Measurements from ENCODE around the gene RTN4RL2. TPM values are rescaled to one million over a fixed set of nuclear protein-coding genes. Genes with fewer than 3 reads are reported as not detected.

The RTN4RL2 gene
- under 1 TPM in 1 of 6 donors, not detected in 5; 0.12 TPM for polyA plus RNA-seq (ENCODE audit: low read depth in 6 of 6)

- Mint-ChIP-seq H3K4me3 (peak within 1 kb of the TSS; percentile 84 to 95 (median 88)), H3K27ac (peak within 1 kb of the TSS in 4 of 6 donors; percentile 30 to 90 (median 57))
- ATAC-seq (ENCODE audit: low read depth in 2 of 2): peak; percentile 40 to 42
Observed at GRCh38 chr11:57460022-57460757, at the start of gene RTN4RL2. Gene RTN4RL2, plus strand, starts transcription at chr11:57460528. Its CDS starts 338 bp downstream, at chr11:57460866.

GRCh38 chr11:57413681-57414080 is 46.6 kb upstream of the RTN4RL2 start:
- peaks cover 27 to 62% of the 10 kb centered on the region in 2 donors for H3K36me3 Mint-ChIP-seq

More at GRCh38 chr11:57460022-57460757, at the start of gene RTN4RL2:
- no peaks in the 10 kb centered on the region for H3K9me3 Mint-ChIP-seq
- DNase-seq: peak; percentile 15
- peaks cover 0 to 8% of the 10 kb centered on the region in 2 donors for H3K36me3 Mint-ChIP-seq
- H3K4me1 Mint-ChIP-seq: peaks cover 27 to 40% (median 33%) of the 10 kb centered on the region in 3 donors
- peaks cover 23 to 59% (median 44%) of the 10 kb centered on the region in 3 donors for H3K27me3 Mint-ChIP-seq

GRCh38 chr11:57414612-57415212 is 45.6 kb upstream of the RTN4RL2 start:
- H3K4me1 Mint-ChIP-seq: no peaks in the 10 kb centered on the region
- no peak for DNase-seq
- H3K27ac Mint-ChIP-seq: peak overlapping the region in 1 of 6 donors; percentile 44
- H3K9me3 Mint-ChIP-seq: peaks cover 0 to 3% (median 1%) of the 10 kb centered on the region in 7 donors
- no peaks in the 10 kb centered on the region for H3K27me3 Mint-ChIP-seq
- no peak for ATAC-seq (ENCODE audit: low read depth in 2 of 2)
- H3K36me3 Mint-ChIP-seq: peaks cover 27 to 61% of the 10 kb centered on the region in 2 donors
- no peak overlapping the region for H3K4me3 Mint-ChIP-seq

More at GRCh38 chr11:57413681-57414080, 46.6 kb upstream of the RTN4RL2 start:
- Mint-ChIP-seq H3K9me3 (peaks cover 0 to 3% (median 1%) of the 10 kb centered on the region in 7 donors), H3K27me3 (no peaks in the 10 kb centered on the region), H3K4me3 (peak overlapping the region in 1 of 8 donors; percentile 9), H3K27ac (peak overlapping the region in 1 of 6 donors; percentile 85), H3K4me1 (no peaks in the 10 kb centered on the region)
- DNase-seq: no peak
- ATAC-seq (ENCODE audit: low read depth in 2 of 2): no peak

- Mint-ChIP-seq H3K4me1 (no peaks in the 10 kb centered on the region), H3K9me3 (peaks cover 0 to 2% (median 0%) of the 10 kb centered on the region in 7 donors), H3K27me3 (no peaks in the 10 kb centered on the region), H3K4me3 (no peak overlapping the region), H3K36me3 (peaks cover 16 to 49% of the 10 kb centered on the region in 2 donors), H3K27ac (peak overlapping the region in 1 of 6 donors; percentile 9)
- ATAC-seq (ENCODE audit: low read depth in 2 of 2): no peak
- no peak for DNase-seq
Observed at GRCh38 chr11:57416436-57416835, 43.9 kb upstream of the RTN4RL2 start.

- no peaks in the 10 kb centered on the region for H3K27me3 Mint-ChIP-seq
- H3K36me3 Mint-ChIP-seq: peaks cover 16 to 49% of the 10 kb centered on the region in 2 donors
- DNase-seq (no peak), ATAC-seq (ENCODE audit: low read depth in 2 of 2) (no peak)
- peaks cover 0 to 2% (median 0%) of the 10 kb centered on the region in 7 donors for H3K9me3 Mint-ChIP-seq
- no peaks in the 10 kb centered on the region for H3K4me1 Mint-ChIP-seq
- no peak overlapping the region for H3K4me3 Mint-ChIP-seq
- H3K27ac Mint-ChIP-seq: no peak overlapping the region
Observed at GRCh38 chr11:57417056-57417455, 43.3 kb upstream of the RTN4RL2 start.

- no peak overlapping the region for H3K27ac Mint-ChIP-seq
- no peak for DNase-seq
- H3K9me3 Mint-ChIP-seq: peaks cover 0 to 2% (median 0%) of the 10 kb centered on the region in 7 donors
- no peaks in the 10 kb centered on the region for H3K4me1 Mint-ChIP-seq
- ATAC-seq (ENCODE audit: low read depth in 2 of 2): no peak
- peaks cover 18 to 43% of the 10 kb centered on the region in 2 donors for H3K36me3 Mint-ChIP-seq
- H3K27me3 Mint-ChIP-seq: no peaks in the 10 kb centered on the region
- H3K4me3 Mint-ChIP-seq: no peak overlapping the region
Observed at GRCh38 chr11:57418131-57418530, 42.2 kb upstream of the RTN4RL2 start.

GRCh38 chr11:57419146-57419545 is 41.2 kb upstream of the RTN4RL2 start:
- H3K9me3 Mint-ChIP-seq: peaks cover 0 to 2% (median 0%) of the 10 kb centered on the region in 7 donors
- H3K4me3 Mint-ChIP-seq: no peak overlapping the region
- H3K27me3 Mint-ChIP-seq: no peaks in the 10 kb centered on the region
- H3K27ac Mint-ChIP-seq: peak overlapping the region in 1 of 6 donors; percentile 37
- peaks cover 5 to 6% (median 5%) of the 10 kb centered on the region in 3 donors for H3K4me1 Mint-ChIP-seq
- ATAC-seq (ENCODE audit: low read depth in 2 of 2) (no peak), DNase-seq (no peak)
- peaks cover 9 to 33% of the 10 kb centered on the region in 2 donors for H3K36me3 Mint-ChIP-seq

GRCh38 chr11:57421066-57421465 is 39.3 kb upstream of the RTN4RL2 start:
- no peak overlapping the region for H3K27ac Mint-ChIP-seq
- H3K4me1 Mint-ChIP-seq: peaks cover 16 to 26% (median 25%) of the 10 kb centered on the region in 3 donors
- no peak overlapping the region for H3K4me3 Mint-ChIP-seq
- peaks cover 0 to 2% (median 0%) of the 10 kb centered on the region in 7 donors for H3K9me3 Mint-ChIP-seq
- DNase-seq (no peak), ATAC-seq (ENCODE audit: low read depth in 2 of 2) (no peak)
- H3K27me3 Mint-ChIP-seq: no peaks in the 10 kb centered on the region
- peaks cover 9 to 15% of the 10 kb centered on the region in 2 donors for H3K36me3 Mint-ChIP-seq

- ATAC-seq (ENCODE audit: low read depth in 2 of 2) (no peak), DNase-seq (no peak)
- Mint-ChIP-seq H3K27me3 (no peaks in the 10 kb centered on the region), H3K4me3 (no peak overlapping the region), H3K27ac (no peak overlapping the region), H3K4me1 (peaks cover 21 to 33% (median 31%) of the 10 kb centered on the region in 3 donors), H3K9me3 (peaks cover 0 to 2% (median 0%) of the 10 kb centered on the region in 7 donors), H3K36me3 (peaks cover 9 to 10% of the 10 kb centered on the region in 2 donors)
Observed at GRCh38 chr11:57421805-57422204, 38.5 kb upstream of the RTN4RL2 start.

- no peak overlapping the region for H3K4me3 Mint-ChIP-seq
- peak overlapping the region in 2 of 6 donors; percentile 5 to 59 for H3K27ac Mint-ChIP-seq
- no peaks in the 10 kb centered on the region for H3K27me3 Mint-ChIP-seq
- DNase-seq (no peak), ATAC-seq (ENCODE audit: low read depth in 2 of 2) (no peak)
- peaks cover 0 to under 1% (median 0%) of the 10 kb centered on the region in 7 donors for H3K9me3 Mint-ChIP-seq
- H3K4me1 Mint-ChIP-seq: peaks cover 29 to 42% (median 38%) of the 10 kb centered on the region in 3 donors
- peaks cover 1 to 7% of the 10 kb centered on the region in 2 donors for H3K36me3 Mint-ChIP-seq
Observed at GRCh38 chr11:57422669-57423068, 37.7 kb upstream of the RTN4RL2 start.

- ATAC-seq (ENCODE audit: low read depth in 2 of 2): no peak
- Mint-ChIP-seq H3K9me3 (no peaks in the 10 kb centered on the region), H3K27me3 (no peaks in the 10 kb centered on the region), H3K4me1 (peaks cover 30 to 44% (median 39%) of the 10 kb centered on the region in 3 donors), H3K4me3 (peak overlapping the region in 7 of 8 donors; percentile 50 to 91 (median 76)), H3K27ac (peak overlapping the region in 5 of 6 donors; percentile 19 to 87 (median 68)), H3K36me3 (peaks cover 0 to 6% of the 10 kb centered on the region in 2 donors)
- no peak for DNase-seq
Observed at GRCh38 chr11:57424137-57424791, 36.1 kb upstream of the RTN4RL2 start.

- Mint-ChIP-seq H3K27ac (peak overlapping the region; percentile 4 to 87 (median 64)), H3K4me3 (peak overlapping the region; percentile 50 to 91 (median 76)), H3K4me1 (peaks cover 30 to 44% (median 39%) of the 10 kb centered on the region in 3 donors), H3K27me3 (no peaks in the 10 kb centered on the region), H3K36me3 (peaks cover 0 to 6% of the 10 kb centered on the region in 2 donors), H3K9me3 (no peaks in the 10 kb centered on the region)
- ATAC-seq (ENCODE audit: low read depth in 2 of 2) (peak; percentile 72 to 78), DNase-seq (peak; percentile 46)
Observed at GRCh38 chr11:57424792-57425564, 35.4 kb upstream of the RTN4RL2 start.
